Caco-2 (cell line): ENCODE results near the gene UFC1. TPM values are rescaled to one million over a fixed set of nuclear protein-coding genes. Genes with fewer than 3 reads are reported as not detected.

ENCODE experiments used
- BruUV-seq: library from RNA; stranded (reverse); fragments of 400-500 nt; replicated peaks from 2 replicates; lab custom pipeline; 2021; lab: Mats Ljungman, UMichigan
- CTCF ChIA-PET: fragments of 300-600 bp; sonication (Branson Sonifier 250); formaldehyde crosslinking; loops from one replicate; lab custom pipeline; 2022; ENCODE audit warnings: antibody characterized with exemption; lab: Charles Lee
- POLR2A ChIA-PET: fragments of 300-600 bp; sonication (Branson Sonifier 250); formaldehyde crosslinking; loops from one replicate; lab custom pipeline; 2022; ENCODE audit warnings: antibody characterized with exemption; lab: Charles Lee
- DNase-seq, 2 experiments: peaks; one replicate each; pipeline versions ENCODE4 v3.0.0 to v3.0.0-alpha.2; 2020 to 2022
- H3K27me3 ChIP-seq: replicated peaks from 2 replicates; pipeline ENCODE4 v1.6.0; 2011; ENCODE audit warnings: low read length; ENCODE audit not compliant: control insufficient read depth, insufficient read depth
- H3K36me3 ChIP-seq: 2 replicates; pipeline ENCODE4 v1.5.1; 2011; ENCODE audit warnings: low read length; ENCODE audit not compliant: control insufficient read depth, insufficient read depth
- H3K4me1 ChIP-seq: fragments of 250-450 bp; sonication (Bioruptor Pico); 2 replicates; pipeline ENCODE4 v1.5.1; 2020; ENCODE audit warnings: mild to moderate bottlenecking
- H3K4me3 ChIP-seq: 2 replicates; pipeline ENCODE4 v1.5.1; 2011; ENCODE audit warnings: low read depth, mild to moderate bottlenecking, control low read depth, low read length
- H3K9me3 ChIP-seq: fragments of 250-450 bp; sonication (Bioruptor Pico); 2 replicates; pipeline ENCODE4 v1.5.1; 2020; ENCODE audit warnings: mild to moderate bottlenecking, moderate library complexity
- H3K27ac Mint-ChIP-seq: one replicate; pipeline ENCODE4 v1.8.0; 2022; ENCODE audit warnings: mixed read lengths; ENCODE audit not compliant: unreplicated experiment
- H3K27me3 Mint-ChIP-seq: one replicate; pipeline ENCODE4 v1.8.0; 2022; ENCODE audit warnings: mixed read lengths; ENCODE audit not compliant: insufficient read depth, unreplicated experiment
- H3K36me3 Mint-ChIP-seq: one replicate; pipeline ENCODE4 v1.8.0; 2022; ENCODE audit warnings: mild to moderate bottlenecking, mixed read lengths; ENCODE audit not compliant: insufficient read depth, unreplicated experiment
- H3K4me1 Mint-ChIP-seq: one replicate; pipeline ENCODE4 v1.8.0; 2022; ENCODE audit warnings: low read depth, mixed read lengths; ENCODE audit not compliant: unreplicated experiment
- H3K4me3 Mint-ChIP-seq: one replicate; pipeline ENCODE4 v1.8.0; 2022; ENCODE audit warnings: mild to moderate bottlenecking, moderate library complexity, mixed read lengths; ENCODE audit not compliant: unreplicated experiment
- H3K9me3 Mint-ChIP-seq: one replicate; pipeline ENCODE4 v1.8.0; 2022; ENCODE audit warnings: mixed read lengths; ENCODE audit not compliant: unreplicated experiment
- intact Hi-C: fragments of 100-400 bp; cut with micrococcal nuclease; formaldehyde crosslinking; loops from one replicate; pipeline ENCODE4 v1.10.0; 2022; ENCODE audit not compliant: unreplicated experiment
- total RNA-seq: library from RNA; stranded (reverse); gene quantifications from 2 replicates; pipeline ENCODE4 v1.2.3, GENCODE V29; 2022
- TF ChIP-seq, protein P1 (sequence below), 2 experiments: fragments of 200-600 bp in 1 of 2; IDR thresholded peaks; 1 replicate in 1 of 2; 2 replicates in 1 of 2; pipeline versions ENCODE4 v1.5.1 to v1.8.0; 2011 to 2022; ENCODE audit warnings: antibody characterized with exemption in 1 of 2, control low read depth in 1 of 2, inconsistent platforms in 1 of 2, low read depth in 1 of 2, low read length in 1 of 2, mild to moderate bottlenecking in 1 of 2, moderate library complexity in 1 of 2; ENCODE audit not compliant: insufficient read depth in 1 of 2, severe bottlenecking in 1 of 2, unreplicated experiment in 1 of 2

Gene UFC1
- total RNA-seq, 1 experiment from 2014 or later, result 98.2 TPM

- POLR2A ChIA-PET, result interaction anchor here (0.5 to 2.3 kb wide), 13 partner anchors 9 to 188 kb away, joined by 3 to 41 read pairs (median 7); partner anchors contain the start of genes APOA2, B4GALT3, PPOX and SDHC
- Mint-ChIP-seq H3K27me3 (no peaks in the 10 kb centered on the region), H3K4me3 (peak within 1 kb of the TSS; percentile 83), H3K36me3 (peaks cover 16% of the 10 kb centered on the region), H3K27ac (peak within 1 kb of the TSS; percentile 85), H3K4me1 (peaks cover 20% of the 10 kb centered on the region), H3K9me3 (no peaks in the 10 kb centered on the region)
- H3K27me3 ChIP-seq, result no peaks in the 10 kb centered on the region
- peaks cover 13% of the 10 kb centered on the region; the same call in 1 of the 2 replicates for H3K4me1 ChIP-seq
- no TSS peak for BruUV-seq
- peaks cover 3% of the 10 kb centered on the region for H3K36me3 ChIP-seq
- CTCF ChIA-PET, result interaction anchor here (0.8 to 1.9 kb wide), 13 partner anchors 11 to 238 kb away, joined by 3 to 34 read pairs (median 4); partner anchors contain the start of genes APOA2, SDHC and TOMM40L
- peak within 1 kb of the TSS; percentile 58 for H3K4me3 ChIP-seq
- TF ChIP-seq, protein P1, sequence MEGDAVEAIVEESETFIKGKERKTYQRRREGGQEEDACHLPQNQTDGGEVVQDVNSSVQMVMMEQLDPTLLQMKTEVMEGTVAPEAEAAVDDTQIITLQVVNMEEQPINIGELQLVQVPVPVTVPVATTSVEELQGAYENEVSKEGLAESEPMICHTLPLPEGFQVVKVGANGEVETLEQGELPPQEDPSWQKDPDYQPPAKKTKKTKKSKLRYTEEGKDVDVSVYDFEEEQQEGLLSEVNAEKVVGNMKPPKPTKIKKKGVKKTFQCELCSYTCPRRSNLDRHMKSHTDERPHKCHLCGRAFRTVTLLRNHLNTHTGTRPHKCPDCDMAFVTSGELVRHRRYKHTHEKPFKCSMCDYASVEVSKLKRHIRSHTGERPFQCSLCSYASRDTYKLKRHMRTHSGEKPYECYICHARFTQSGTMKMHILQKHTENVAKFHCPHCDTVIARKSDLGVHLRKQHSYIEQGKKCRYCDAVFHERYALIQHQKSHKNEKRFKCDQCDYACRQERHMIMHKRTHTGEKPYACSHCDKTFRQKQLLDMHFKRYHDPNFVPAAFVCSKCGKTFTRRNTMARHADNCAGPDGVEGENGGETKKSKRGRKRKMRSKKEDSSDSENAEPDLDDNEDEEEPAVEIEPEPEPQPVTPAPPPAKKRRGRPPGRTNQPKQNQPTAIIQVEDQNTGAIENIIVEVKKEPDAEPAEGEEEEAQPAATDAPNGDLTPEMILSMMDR (IDR thresholded peaks at IDR 0.05; ENCODE audit: insufficient read depth in 1 of 2, low read depth in 1 of 2, low read length in 1 of 2, severe bottlenecking in 1 of 2, unreplicated experiment in 1 of 2), result peak in 1 of 2 experiments; percentile 61
- H3K9me3 ChIP-seq, result no peaks in the 10 kb centered on the region
- intact Hi-C loops, result no loop called here
- DNase-seq, result peak; percentile 95 to 98
These were observed 48.3 kb downstream of the UFC1 start, which contains the start of gene NDUFS2 for GRCh38 chr1:161201836-161202712. NDUFS2 (plus strand) TSS chr1:161202367; CDS start chr1:161202386, 19 bp downstream.

DNA sequence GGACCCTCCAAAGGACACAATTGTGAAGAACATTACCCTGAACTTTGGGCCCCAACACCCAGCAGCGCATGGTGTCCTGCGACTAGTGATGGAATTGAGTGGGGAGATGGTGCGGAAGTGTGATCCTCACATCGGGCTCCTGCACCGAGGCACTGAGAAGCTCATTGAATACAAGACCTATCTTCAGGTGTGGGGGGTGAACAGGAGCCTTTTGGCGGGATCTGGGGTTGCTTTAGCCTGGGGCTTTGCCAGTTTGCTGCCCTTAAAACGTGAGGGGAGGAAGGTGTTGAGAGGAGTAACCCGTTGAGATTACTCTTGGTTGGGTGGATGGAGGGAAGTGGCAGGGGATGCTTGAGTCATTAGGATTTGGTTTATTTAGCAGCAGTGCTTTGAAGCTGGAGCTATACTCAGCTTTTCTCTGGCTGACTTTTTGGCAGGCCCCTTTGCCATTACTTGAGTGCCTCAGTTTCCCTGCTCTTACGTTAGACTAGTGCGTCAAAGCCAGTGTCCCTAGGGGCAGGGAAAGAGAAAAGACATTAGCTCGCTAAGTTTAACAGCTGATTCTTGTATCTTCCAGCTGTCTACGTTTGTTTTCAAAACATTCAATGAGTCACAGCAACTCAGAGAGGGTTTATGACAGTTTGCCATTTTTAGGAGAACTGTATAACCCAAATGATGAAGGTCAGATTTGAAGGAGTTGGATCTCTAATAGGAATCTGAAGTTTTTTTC lies 52.8 kb downstream of the UFC1 start:
- H3K36me3 ChIP-seq, result peaks cover 9% of the 10 kb centered on the region
- H3K36me3 Mint-ChIP-seq, result peaks cover 41% of the 10 kb centered on the region
- POLR2A ChIA-PET, result no interaction called here

More for the DNA sequence above, 52.8 kb downstream of the UFC1 start:
- H3K4me1 ChIP-seq, result peaks cover 23% of the 10 kb centered on the region
- no TSS peak for BruUV-seq
- H3K27me3 ChIP-seq, result no peaks in the 10 kb centered on the region
- Mint-ChIP-seq H3K4me3 (no peak overlapping the region), H3K4me1 (peaks cover 23% of the 10 kb centered on the region), H3K27ac (no peak overlapping the region), H3K27me3 (no peaks in the 10 kb centered on the region), H3K9me3 (no peaks in the 10 kb centered on the region)
- H3K4me3 ChIP-seq, result no peak overlapping the region
- no peaks in the 10 kb centered on the region for H3K9me3 ChIP-seq
- CTCF ChIA-PET, result interaction anchor here (1.1 kb wide), 1 partner anchor 19 kb away, joined by 8 read pairs; the partner anchor contains the start of gene TOMM40L
- no peak for DNase-seq
- TF ChIP-seq, protein P1 (IDR thresholded peaks at IDR 0.05; ENCODE audit: insufficient read depth in 1 of 2, low read depth in 1 of 2, low read length in 1 of 2, severe bottlenecking in 1 of 2, unreplicated experiment in 1 of 2), result no peak
- intact Hi-C loops, result no loop called here
